Measurements from ENCODE around the gene MASP1.

- TF ChIP-seq CTCF (conservative IDR thresholded peaks at IDR 0.05; ENCODE audit: low read depth, low read length) (no peak), RCOR1 (IDR thresholded peaks at IDR 0.05; ENCODE audit: insufficient replicate concordance, low read length) (no peak), CEBPB (IDR thresholded peaks at IDR 0.05; ENCODE audit: low read depth, low read length) (no peak), BHLHE40 (IDR thresholded peaks at IDR 0.05; ENCODE audit: low read depth, low read length) (no peak), POLR2A (IDR thresholded peaks at IDR 0.05; ENCODE audit: low read depth, low read length) (no peak), USF2 (IDR thresholded peaks at IDR 0.05; ENCODE audit: low read depth, low read length) (no peak), RFX5 (IDR thresholded peaks at IDR 0.05; ENCODE audit: low read depth, low read length) (no peak), CHD1 (IDR thresholded peaks at IDR 0.05; ENCODE audit: low read depth, low read length) (no peak), SMC3 (IDR thresholded peaks at IDR 0.05; ENCODE audit: low read depth, low read length) (no peak), ELK1 (IDR thresholded peaks at IDR 0.05; ENCODE audit: borderline replicate concordance, low read depth, low read length) (no peak), MAFK (IDR thresholded peaks at IDR 0.05; ENCODE audit: low read depth, low read length) (no peak), FOS (IDR thresholded peaks at IDR 0.05; ENCODE audit: low read depth, low read length) (no peak)
Observed at GRCh38 chr3:187213616-187214015, 77.9 kb downstream of the MASP1 start.

All from IMR-90 (cell line).